ENCODE results near the gene PRAMEF18. TPM values are rescaled to one million over a fixed set of nuclear protein-coding genes. Genes with fewer than 3 reads are reported as not detected.
"Not testable (repeated sequence)": the region's sequence is repeated elsewhere in the genome, so short reads cannot be mapped to it uniquely, and the experiment has no call there.

PRAMEF18 gene
- total RNA-seq, 4 donors from 2014 or later, result not detected

DNA sequence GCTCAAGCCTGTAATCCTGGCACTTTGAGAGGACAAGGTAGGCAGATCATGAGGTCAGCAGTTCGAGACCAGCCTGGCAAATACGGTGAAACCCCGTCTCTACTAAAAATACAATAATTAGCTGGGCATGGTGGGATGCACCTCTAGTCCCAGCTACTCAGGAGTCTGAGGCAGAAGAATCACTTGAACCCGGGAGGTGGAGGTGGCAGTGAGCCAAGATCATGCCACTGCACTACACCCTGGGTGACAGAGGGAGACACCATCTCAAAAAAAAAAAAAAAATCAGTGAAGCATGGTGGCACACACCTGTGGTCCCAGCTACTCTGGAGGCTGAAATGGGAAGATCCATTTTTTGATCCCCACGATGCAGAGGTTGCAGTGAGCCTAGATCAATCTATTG, 4.1 kb upstream of the PRAMEF18 start:
- not testable (repeated sequence) for H3K9me3 ChIP-seq; H3K4me1 ChIP-seq; H3K27ac ChIP-seq; H3K36me3 ChIP-seq; DNase-seq (ENCODE audit: low spot score in 2 of 2); H3K4me3 ChIP-seq; H3K27me3 ChIP-seq
- 75 to 76% methylated on average over 5 of the region's 5 CpGs for WGBS, 2 donors

DNA sequence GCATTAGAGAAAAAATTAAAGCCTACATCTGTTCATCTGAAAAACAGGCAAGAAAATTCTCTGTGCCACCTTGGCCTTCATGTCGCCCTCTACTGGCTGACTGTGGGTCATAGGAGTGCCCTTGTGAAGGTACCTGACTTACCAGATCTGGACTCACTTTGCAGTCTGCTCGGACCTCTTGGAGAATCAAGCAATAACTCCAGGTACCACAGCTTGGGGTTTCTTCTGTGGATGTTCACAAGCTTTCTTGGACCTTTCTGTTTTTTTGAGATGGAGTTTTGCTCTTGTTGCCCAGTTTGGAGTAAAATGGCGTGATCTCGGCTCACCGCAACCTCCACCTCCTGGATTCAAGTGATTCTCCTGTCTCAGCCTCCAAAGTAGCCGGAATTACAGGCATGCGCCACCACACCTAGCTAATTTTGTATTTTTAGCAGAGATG, 2.4 kb upstream of the PRAMEF18 start:
- Histone ChIP-seq H3K27ac (no peak overlapping the region), H3K4me1 (no peaks in the 10 kb centered on the region), H3K4me3 (no peak overlapping the region), H3K27me3 (peaks cover 0 to 3% of the 10 kb centered on the region in 2 donors), H3K36me3 (no peaks in the 10 kb centered on the region), H3K9me3 (no peaks in the 10 kb centered on the region)
- TF ChIP-seq, protein P1, sequence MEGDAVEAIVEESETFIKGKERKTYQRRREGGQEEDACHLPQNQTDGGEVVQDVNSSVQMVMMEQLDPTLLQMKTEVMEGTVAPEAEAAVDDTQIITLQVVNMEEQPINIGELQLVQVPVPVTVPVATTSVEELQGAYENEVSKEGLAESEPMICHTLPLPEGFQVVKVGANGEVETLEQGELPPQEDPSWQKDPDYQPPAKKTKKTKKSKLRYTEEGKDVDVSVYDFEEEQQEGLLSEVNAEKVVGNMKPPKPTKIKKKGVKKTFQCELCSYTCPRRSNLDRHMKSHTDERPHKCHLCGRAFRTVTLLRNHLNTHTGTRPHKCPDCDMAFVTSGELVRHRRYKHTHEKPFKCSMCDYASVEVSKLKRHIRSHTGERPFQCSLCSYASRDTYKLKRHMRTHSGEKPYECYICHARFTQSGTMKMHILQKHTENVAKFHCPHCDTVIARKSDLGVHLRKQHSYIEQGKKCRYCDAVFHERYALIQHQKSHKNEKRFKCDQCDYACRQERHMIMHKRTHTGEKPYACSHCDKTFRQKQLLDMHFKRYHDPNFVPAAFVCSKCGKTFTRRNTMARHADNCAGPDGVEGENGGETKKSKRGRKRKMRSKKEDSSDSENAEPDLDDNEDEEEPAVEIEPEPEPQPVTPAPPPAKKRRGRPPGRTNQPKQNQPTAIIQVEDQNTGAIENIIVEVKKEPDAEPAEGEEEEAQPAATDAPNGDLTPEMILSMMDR (IDR thresholded peaks at IDR 0.05), result peak in 2 of 5 experiments; percentile 7 to 31
- TF ChIP-seq EP300 (IDR thresholded peaks at IDR 0.05) (no peak), POLR2A (IDR thresholded peaks at IDR 0.05) (no peak)
- WGBS, 2 donors, result 76% methylated on average over 7 of the region's 7 CpGs
- DNase-seq (ENCODE audit: low spot score in 2 of 2), result no peak

DNA sequence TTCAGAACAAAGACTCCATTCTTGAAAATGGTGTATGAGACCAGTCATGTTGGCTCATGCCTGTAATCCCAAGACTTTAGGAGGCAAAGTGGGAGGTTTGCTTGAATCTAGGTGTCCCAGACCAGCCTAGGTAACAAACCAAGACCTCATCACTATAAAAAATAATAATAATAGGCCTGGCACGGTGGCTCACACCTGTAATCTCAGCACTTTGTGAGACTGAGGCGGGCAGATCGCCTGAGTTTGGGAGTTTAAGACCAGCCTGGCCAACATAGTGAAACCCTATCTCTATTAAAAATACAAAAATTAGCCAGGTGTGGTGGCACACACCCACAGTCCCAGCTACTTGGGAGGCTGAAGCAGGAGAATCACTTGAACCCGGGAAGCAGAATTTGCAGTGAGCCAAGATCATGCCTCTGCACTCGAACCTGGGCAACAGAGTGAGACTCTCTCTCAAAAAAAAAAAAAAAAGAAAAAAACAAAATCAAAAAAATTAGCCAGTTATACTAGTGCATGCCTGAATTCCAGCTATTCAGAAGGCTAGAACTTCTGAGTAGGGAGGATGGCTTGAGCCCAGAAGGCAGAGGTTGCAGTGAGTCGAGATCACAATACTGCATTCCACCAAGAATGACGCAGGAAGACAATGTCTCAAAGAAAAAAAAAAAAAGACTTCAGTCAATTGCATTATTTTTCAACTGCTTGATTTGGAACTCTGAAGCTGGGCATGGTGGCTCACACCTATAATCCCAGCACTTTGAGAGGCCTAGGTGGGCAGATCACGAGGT, 1.5 kb upstream of the PRAMEF18 start:
- H3K4me3 ChIP-seq; H3K27ac ChIP-seq; H3K4me1 ChIP-seq; H3K9me3 ChIP-seq; DNase-seq (ENCODE audit: low spot score in 2 of 2); H3K27me3 ChIP-seq; H3K36me3 ChIP-seq: not testable (repeated sequence)
- WGBS, 2 donors, result 82 to 84% methylated on average over 8 of the region's 8 CpGs

DNA sequence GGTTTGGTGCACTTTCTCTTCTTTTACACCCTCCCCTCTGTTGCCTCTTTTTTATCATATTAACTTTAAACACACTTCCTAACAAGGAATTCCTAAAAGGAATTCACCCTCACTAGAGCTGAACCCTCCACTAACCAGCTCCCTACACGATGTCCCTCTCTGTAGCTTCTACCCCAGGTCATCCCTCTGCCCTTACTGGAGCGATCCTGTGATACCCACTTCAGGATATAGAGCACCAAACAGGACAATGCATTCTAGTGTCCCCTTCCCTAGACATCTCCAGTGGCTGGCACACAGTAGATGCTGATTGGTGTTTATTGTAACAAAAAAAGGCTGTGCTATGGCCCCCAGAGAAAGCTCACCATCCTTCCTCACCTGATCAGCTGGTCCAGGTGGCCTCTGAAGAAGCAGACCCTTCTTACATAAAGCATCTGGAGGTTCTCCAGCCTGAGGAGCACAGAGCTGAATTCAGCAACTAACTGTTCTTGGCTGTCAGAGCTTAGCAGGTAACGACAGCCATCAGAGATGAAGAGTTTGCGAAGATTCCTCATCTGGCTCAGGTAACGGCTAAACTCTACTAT, 1.4 kb downstream of the PRAMEF18 start:
- Histone ChIP-seq H3K27ac (no peak overlapping the region), H3K36me3 (no peaks in the 10 kb centered on the region), H3K9me3 (no peaks in the 10 kb centered on the region), H3K27me3 (peaks cover 0 to 3% of the 10 kb centered on the region in 2 donors), H3K4me3 (no peak overlapping the region), H3K4me1 (no peaks in the 10 kb centered on the region)
- DNase-seq (ENCODE audit: low spot score in 2 of 2), result peak in 1 of 2 donors; percentile 4
- TF ChIP-seq, protein P1 (IDR thresholded peaks at IDR 0.05), result no peak
- TF ChIP-seq EP300 (IDR thresholded peaks at IDR 0.05), result no peak
- no peak for TF ChIP-seq POLR2A (IDR thresholded peaks at IDR 0.05)
- WGBS, 2 donors, result 77 to 80% methylated on average over 5 of the region's 5 CpGs

DNA sequence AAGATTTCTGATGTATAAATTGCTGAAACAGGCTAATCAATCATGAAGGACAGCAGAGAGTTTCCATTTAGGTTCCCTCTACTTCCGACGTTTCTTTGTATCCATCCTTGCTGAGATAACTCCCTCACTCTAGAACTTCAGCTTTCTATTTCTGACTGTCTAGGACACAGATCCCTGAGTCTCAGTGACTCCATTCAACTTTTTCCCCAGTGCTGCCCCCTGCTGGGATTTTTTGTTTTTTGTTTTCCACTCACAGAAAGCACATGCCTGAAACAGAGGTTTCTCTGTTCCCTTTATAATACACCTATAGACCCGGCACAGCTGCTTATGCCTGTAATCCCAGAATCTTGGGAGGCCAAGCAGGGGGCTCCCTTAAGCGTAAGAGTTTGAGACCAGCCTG, 3.2 kb downstream of the PRAMEF18 start:
- not testable (repeated sequence) for H3K9me3 ChIP-seq; H3K27me3 ChIP-seq; H3K36me3 ChIP-seq; DNase-seq (ENCODE audit: low spot score in 2 of 2); H3K27ac ChIP-seq; H3K4me3 ChIP-seq; H3K4me1 ChIP-seq
- no CpG with 5 or more reads among the region's 4 CpGs for WGBS, 2 donors

DNA sequence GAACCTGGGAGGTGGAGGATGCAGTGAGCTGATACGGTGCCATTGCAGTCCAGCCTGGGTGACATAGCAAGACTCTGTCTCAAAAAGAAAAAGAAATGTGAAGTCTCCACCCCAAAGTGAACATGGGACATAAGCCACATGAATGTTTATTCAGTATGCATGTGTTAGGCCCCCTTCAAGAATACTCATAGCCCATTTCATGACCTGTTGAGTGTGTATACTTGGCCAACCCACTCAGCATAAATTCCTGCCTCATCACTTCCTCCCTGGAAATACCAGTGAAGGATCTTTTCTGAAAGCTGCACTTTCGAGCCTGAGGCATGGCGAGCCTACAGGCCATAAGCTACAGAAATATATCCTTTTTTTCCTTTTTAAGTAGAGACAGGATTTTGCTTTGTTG, 6.8 kb downstream of the PRAMEF18 start:
- not testable (repeated sequence) for H3K4me3 ChIP-seq; H3K4me1 ChIP-seq; H3K36me3 ChIP-seq; H3K27ac ChIP-seq; H3K27me3 ChIP-seq; H3K9me3 ChIP-seq; DNase-seq (ENCODE audit: low spot score in 2 of 2)
- no CpG with 5 or more reads among the region's 3 CpGs for WGBS, 2 donors

DNA sequence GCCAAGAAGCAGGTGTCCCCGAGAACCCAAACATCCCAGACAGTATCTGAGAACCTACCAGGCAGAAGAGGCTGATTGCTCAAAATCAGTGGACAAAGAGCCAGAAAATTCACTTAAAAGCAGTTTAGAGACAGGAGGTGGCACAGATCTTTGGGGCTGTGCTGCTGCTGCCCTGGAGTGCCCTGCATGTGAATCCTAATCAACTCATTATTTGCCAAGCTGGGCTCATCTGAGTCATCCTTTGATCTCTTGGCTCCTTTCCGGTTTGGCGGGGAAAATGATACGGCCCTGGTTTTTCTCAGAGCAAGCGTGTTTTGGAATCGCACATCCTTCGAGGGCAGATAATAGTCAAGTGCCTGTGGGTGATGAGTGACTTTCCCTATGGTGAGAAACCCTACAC, 9.3 kb downstream of the PRAMEF18 start:
- H3K4me3 ChIP-seq; DNase-seq (ENCODE audit: low spot score in 2 of 2); H3K27ac ChIP-seq; H3K4me1 ChIP-seq; H3K9me3 ChIP-seq; H3K36me3 ChIP-seq; H3K27me3 ChIP-seq: not testable (repeated sequence)
- WGBS, 2 donors, result no CpG with 5 or more reads among the region's 7 CpGs

DNA sequence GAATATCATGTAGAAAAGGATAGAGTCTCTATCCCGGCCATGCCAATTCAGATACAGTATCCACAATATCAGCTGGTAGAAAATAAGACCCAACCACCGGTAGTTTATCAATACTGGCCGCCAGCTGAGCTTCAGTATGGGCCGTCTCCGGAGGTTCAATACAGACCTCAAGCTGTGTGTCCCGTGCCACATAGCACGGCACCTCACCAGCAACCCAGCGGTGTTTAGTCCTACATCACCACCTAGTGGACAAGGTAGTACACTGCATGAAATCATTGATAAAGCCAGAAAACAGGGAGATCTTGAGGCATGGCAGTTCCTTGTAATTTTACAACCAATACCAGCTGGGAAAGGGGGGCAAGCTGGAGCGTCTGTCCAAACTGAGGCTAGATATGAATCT, 17.2 kb downstream of the PRAMEF18 start:
- not testable (repeated sequence) for H3K4me1 ChIP-seq; DNase-seq (ENCODE audit: low spot score in 2 of 2); H3K27ac ChIP-seq; H3K27me3 ChIP-seq; H3K36me3 ChIP-seq; H3K9me3 ChIP-seq; H3K4me3 ChIP-seq
- no CpG with 5 or more reads among the region's 9 CpGs for WGBS, 2 donors

DNA sequence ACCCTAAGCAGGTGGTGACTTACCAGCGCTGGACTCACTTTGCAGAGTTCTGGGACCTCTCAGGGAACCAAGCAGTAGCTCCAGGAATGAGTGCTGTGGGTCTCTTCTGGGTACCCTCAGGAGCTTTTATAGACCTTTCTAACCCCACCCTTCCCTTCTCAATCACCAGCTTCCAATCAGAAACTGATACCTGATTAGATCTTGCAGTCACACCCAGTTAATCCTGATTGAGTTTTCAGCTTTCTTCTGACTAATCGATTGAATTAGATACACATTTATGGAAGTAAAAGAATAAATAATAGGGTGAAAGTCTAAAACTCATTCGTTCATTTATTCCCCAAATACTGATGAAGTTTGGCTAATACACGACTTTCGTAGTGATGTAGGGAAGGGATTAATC, 24.6 kb downstream of the PRAMEF18 start, which contains the start of gene PRAMEF13:
Gene PRAMEF13, minus strand, starts transcription at position 101 of the 400 bp plus-strand sequence. CDS start 1,820 bp downstream, outside the sequence.
- H3K4me3 ChIP-seq; H3K9me3 ChIP-seq; DNase-seq (ENCODE audit: low spot score in 2 of 2): not testable (repeated sequence)

More for the DNA sequence above, 24.6 kb downstream of the PRAMEF18 start, which contains the start of gene PRAMEF13:
- no CpG with 5 or more reads among the region's 5 CpGs for WGBS, 2 donors
- not testable (repeated sequence) for H3K36me3 ChIP-seq, H3K4me1 ChIP-seq, H3K27ac ChIP-seq, H3K27me3 ChIP-seq
